GM21515 (cell line): Measurements from ENCODE around the gene TMEM63C.

Experiments
- ATAC-seq: cut with Tn5 transposase; IDR thresholded peaks from one replicate; pipeline ENCODE4 v1.9.1; 2021; ENCODE audit not compliant: unreplicated experiment

TMEM63C gene

GRCh38 chr14:77253333-77254190, 72.0 kb downstream of the TMEM63C start:
- ATAC-seq: no peak

- ATAC-seq: no peak
Measured at GRCh38 chr14:77256694-77257093, 75.1 kb downstream of the TMEM63C start.

GRCh38 chr14:77257700-77258099, 76.1 kb downstream of the TMEM63C start:
- ATAC-seq: no peak

GRCh38 chr14:77258566-77258965, 77.0 kb downstream of the TMEM63C start:
- no peak for ATAC-seq

GRCh38 chr14:77259025-77259715, 77.6 kb downstream of the TMEM63C start:
- ATAC-seq: no peak

- no peak for ATAC-seq
Measured at GRCh38 chr14:77260199-77260598, 78.6 kb downstream of the TMEM63C start.

- ATAC-seq: no peak
Measured at GRCh38 chr14:77260631-77261030, 79.0 kb downstream of the TMEM63C start.

- no peak for ATAC-seq
Measured at GRCh38 chr14:77264466-77265186, 83.0 kb downstream of the TMEM63C start.

- no peak for ATAC-seq
Measured at GRCh38 chr14:77265187-77265515, 83.6 kb downstream of the TMEM63C start.

- ATAC-seq: no peak
Measured at GRCh38 chr14:77265561-77266335, 84.2 kb downstream of the TMEM63C start.

- no peak for ATAC-seq
Measured at GRCh38 chr14:77266336-77266735, 84.7 kb downstream of the TMEM63C start.

GRCh38 chr14:77267937-77268699, 86.5 kb downstream of the TMEM63C start:
- ATAC-seq: no peak

GRCh38 chr14:77268989-77269600, 87.5 kb downstream of the TMEM63C start:
- no peak for ATAC-seq

- ATAC-seq: no peak
Measured at GRCh38 chr14:77270361-77271112, 88.9 kb downstream of the TMEM63C start.

GRCh38 chr14:77271113-77271710, 89.6 kb downstream of the TMEM63C start, which contains the start of gene NGB:
NGB (minus strand) TSS chr14:77271206; CDS start chr14:77270937, 269 bp downstream.
- no peak for ATAC-seq

- ATAC-seq: no peak
Measured at GRCh38 chr14:77272261-77272660, 90.7 kb downstream of the TMEM63C start.

GRCh38 chr14:77273796-77274195, 92.2 kb downstream of the TMEM63C start:
- no peak for ATAC-seq

- ATAC-seq: no peak
Measured at GRCh38 chr14:77275041-77275580, 93.5 kb downstream of the TMEM63C start.
